Muscle layer of duodenum (tissue), 2 donors: ENCODE data around the gene AOX1.
"Not testable (repeated sequence)": the region's sequence is repeated elsewhere in the genome, so short reads cannot be mapped to it uniquely, and the experiment has no call there.

Source experiments
- H3K27ac ChIP-seq: one replicate; pipeline ENCODE4 v1.7.0; 2013; ENCODE audit warnings: mild to moderate bottlenecking, low read length
- H3K27me3 ChIP-seq: one replicate; pipeline ENCODE4 v1.7.0; 2013; ENCODE audit warnings: low read depth, mild to moderate bottlenecking, control low read depth, low read length
- H3K36me3 ChIP-seq, 2 donors: one replicate each; pipeline ENCODE4 v1.7.0; 2013; ENCODE audit warnings: low read length in 2 of 2, control low read depth in 1 of 2, mild to moderate bottlenecking in 1 of 2; ENCODE audit not compliant: insufficient read depth in 2 of 2, control insufficient read depth in 1 of 2
- H3K4me1 ChIP-seq, 2 donors: one replicate each; pipeline ENCODE4 v1.7.0; 2013; ENCODE audit warnings: low read length in 2 of 2, mild to moderate bottlenecking in 2 of 2, control low read depth in 1 of 2, moderate library complexity in 1 of 2; ENCODE audit not compliant: insufficient read depth in 2 of 2, control insufficient read depth in 1 of 2
- H3K4me3 ChIP-seq, 2 donors: one replicate each; pipeline ENCODE4 v1.7.0; 2013; ENCODE audit warnings: low read length in 2 of 2, low read depth in 1 of 2, mild to moderate bottlenecking in 1 of 2
- H3K9me3 ChIP-seq, 2 donors: one replicate each; pipeline ENCODE4 v1.7.0; 2013; ENCODE audit warnings: low read length in 2 of 2, control low read depth in 1 of 2, mild to moderate bottlenecking in 1 of 2; ENCODE audit not compliant: control insufficient read depth in 1 of 2
- donor health status: healthy.

Gene AOX1

DNA sequence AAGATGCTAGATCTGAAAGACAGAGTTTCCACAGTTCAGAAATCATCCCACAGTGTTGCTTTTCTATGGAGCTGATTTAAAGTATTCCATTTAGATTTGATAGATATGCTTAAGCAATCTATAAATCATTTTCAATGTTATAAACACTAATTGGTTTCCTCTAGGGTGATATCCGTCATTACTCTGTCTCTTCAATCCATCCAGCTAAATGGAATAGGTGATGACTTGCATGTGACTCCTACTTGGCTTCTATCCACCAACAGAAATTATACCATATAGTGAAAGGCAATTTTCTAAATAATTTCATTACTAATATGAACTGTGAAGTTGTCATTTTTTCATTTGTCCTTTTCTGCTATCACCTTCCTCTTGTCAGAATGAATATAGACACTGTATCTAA, 84.9 kb downstream of the AOX1 start:
- no peaks in the 10 kb centered on the region for H3K9me3 ChIP-seq
- H3K4me3 ChIP-seq: no peak overlapping the region
- peaks cover 0 to 3% of the 10 kb centered on the region in 2 donors for H3K4me1 ChIP-seq
- no peaks in the 10 kb centered on the region for H3K27me3 ChIP-seq
- no peak overlapping the region for H3K27ac ChIP-seq
- H3K36me3 ChIP-seq: no peaks in the 10 kb centered on the region

DNA sequence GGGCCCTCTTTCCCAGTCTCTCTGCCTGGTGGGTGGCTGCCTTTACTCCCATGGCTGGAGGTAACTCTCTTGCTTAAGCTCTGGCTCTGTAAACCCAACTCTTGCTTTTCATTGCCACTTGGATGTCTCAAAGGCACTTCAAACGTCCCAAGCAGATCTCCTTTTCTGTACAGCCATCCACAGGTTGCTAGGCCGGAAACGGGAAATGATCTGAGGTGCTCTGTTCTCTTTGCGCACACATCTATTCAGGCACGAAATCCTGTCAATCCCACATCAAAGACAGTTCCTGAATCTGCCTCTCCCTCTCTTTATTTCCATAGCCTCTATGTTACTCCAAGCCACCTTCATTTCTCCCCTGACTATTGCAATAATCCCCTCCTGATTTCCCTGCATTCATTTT, 87.4 kb downstream of the AOX1 start:
- Histone ChIP-seq H3K27me3 (no peaks in the 10 kb centered on the region), H3K4me3 (no peak overlapping the region), H3K27ac (no peak overlapping the region), H3K36me3 (no peaks in the 10 kb centered on the region), H3K9me3 (no peaks in the 10 kb centered on the region), H3K4me1 (peaks cover 0 to 11% of the 10 kb centered on the region in 2 donors)

DNA sequence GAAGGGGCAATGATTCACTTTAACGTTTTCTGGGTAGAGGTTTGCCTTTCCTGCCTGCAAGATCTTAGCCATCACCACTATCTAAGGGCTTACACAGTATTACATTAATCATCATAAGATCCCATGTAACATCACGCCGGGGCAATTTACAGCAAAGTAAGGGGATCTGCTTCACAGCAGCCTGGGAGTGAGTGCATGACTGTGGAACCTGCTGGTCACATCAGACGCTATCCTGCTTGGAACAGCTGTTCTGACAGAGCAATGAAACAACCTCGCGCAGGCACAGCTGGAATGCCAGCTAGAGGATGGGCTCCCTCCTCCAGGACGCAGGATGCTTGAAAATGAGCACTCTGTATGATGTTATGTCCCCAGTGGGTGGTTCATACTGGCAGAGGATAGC, 89.0 kb downstream of the AOX1 start:
- no peak overlapping the region for H3K27ac ChIP-seq

DNA sequence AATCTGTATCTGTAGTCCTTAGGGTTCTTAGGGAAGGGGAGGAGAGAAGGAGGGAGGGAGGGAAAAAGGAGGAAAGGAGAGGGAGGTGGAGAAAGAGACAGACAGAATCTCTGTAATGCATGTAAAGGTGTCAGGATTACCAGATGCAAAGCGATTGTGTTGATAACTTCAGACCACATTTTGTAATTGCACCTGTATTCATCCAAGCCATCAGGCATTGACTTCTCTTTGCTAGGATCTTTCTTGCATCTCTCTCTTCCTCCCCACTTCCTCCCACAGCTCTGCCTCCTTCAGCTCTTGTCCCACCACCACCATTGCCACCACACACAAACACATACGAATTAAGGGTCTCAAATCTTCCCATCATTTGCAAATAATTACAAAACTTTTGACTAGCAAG, 91.4 kb downstream of the AOX1 start:
- no peak overlapping the region for H3K4me3 ChIP-seq
- no peaks in the 10 kb centered on the region for H3K9me3 ChIP-seq
- peaks cover 0 to 12% of the 10 kb centered on the region in 2 donors for H3K4me1 ChIP-seq
- no peaks in the 10 kb centered on the region for H3K36me3 ChIP-seq
- no peak overlapping the region for H3K27ac ChIP-seq
- H3K27me3 ChIP-seq: no peaks in the 10 kb centered on the region

More for the DNA sequence above, 89.0 kb downstream of the AOX1 start:
- H3K4me3 ChIP-seq: no peak overlapping the region
- H3K9me3 ChIP-seq: no peaks in the 10 kb centered on the region
- H3K36me3 ChIP-seq: no peaks in the 10 kb centered on the region
- H3K4me1 ChIP-seq: peaks cover 0 to 12% of the 10 kb centered on the region in 2 donors
- no peaks in the 10 kb centered on the region for H3K27me3 ChIP-seq

DNA sequence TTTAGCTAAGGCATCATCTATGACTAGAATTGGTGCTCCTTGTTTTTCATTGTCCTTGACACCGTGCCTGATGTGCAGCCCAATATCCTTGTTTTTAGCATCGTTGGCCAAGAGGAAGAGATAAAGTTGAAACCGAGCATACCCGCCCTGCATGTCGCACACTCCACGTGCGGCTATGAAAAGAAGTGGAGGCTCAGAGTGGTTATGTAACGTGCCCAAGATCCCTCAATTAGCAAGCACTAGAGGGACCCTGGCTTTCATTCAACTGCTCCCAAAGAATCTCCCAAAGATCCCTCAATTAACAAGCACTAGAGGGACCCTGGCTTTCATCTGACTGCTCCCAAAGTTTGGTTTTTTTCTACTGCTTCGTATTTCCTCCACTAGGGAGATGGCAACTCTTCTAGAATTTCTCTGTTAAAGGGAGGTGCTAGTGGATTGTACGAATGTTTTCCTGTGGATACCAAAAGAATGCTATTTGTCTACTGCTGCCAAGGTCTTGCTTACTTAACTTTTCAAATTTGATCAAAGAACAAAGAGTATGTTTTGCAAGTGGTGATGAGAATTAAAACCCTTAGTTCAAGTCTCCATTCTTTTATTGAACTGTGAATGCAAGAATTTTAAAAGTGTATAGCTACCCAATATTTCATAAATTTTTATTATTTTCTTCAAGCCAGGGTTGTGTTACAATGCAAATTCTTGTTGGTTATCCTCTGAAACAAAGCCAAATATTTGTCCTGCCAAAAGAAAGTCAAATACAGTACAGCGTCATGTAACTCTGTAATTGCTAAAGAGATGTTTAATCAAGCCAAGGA, 92.1 kb downstream of the AOX1 start:
- H3K4me3 ChIP-seq: no peak overlapping the region
- H3K36me3 ChIP-seq: no peaks in the 10 kb centered on the region
- H3K9me3 ChIP-seq: no peaks in the 10 kb centered on the region
- peaks cover 0 to 12% of the 10 kb centered on the region in 2 donors for H3K4me1 ChIP-seq
- no peak overlapping the region for H3K27ac ChIP-seq
- H3K27me3 ChIP-seq: no peaks in the 10 kb centered on the region

DNA sequence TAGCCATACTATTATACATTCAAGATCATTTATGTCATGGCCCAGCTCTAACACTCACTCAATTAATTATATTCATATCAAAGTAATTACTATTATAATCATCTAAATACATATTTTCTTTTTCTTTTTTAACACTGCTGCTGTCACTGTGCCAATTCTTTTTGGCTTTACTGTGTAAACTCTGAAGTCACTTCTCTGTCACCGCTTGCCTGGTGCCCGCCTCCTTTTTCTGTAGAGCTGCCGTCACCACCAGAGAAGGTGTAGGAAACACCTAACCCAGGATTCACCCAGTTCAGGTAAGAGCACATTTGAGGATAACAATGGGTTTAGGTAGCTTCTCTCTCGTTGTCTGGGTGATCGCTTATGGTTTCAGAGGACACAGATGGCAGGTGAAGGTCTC, 93.3 kb downstream of the AOX1 start:
- no peaks in the 10 kb centered on the region for H3K27me3 ChIP-seq
- no peak overlapping the region for H3K4me3 ChIP-seq
- H3K27ac ChIP-seq: no peak overlapping the region
- H3K36me3 ChIP-seq: no peaks in the 10 kb centered on the region
- H3K4me1 ChIP-seq: peaks cover 0 to 12% of the 10 kb centered on the region in 2 donors
- no peaks in the 10 kb centered on the region for H3K9me3 ChIP-seq

DNA sequence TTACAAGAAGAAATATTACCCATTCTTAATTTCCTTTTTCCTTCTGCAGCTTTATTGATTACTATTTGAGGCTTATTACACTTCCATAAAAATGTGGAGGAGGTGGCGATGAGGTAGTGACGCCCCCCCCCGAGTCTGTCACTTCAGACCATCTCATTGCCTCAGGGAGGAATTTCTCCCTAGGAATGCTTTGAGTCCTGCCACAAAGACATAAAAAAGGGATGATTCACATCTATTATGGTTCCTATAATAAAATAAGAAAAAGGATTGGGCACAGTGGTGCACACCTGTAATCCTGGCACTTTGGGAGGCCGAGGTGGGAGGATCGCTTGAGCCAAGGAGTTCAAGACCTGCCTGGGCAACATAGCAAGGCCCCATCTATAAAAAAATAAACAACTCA, 93.7 kb downstream of the AOX1 start:
- H3K27me3 ChIP-seq: no peaks in the 10 kb centered on the region
- no peaks in the 10 kb centered on the region for H3K36me3 ChIP-seq
- H3K4me3 ChIP-seq: no peak overlapping the region
- H3K4me1 ChIP-seq: peaks cover 0 to 12% of the 10 kb centered on the region in 2 donors
- H3K9me3 ChIP-seq: no peaks in the 10 kb centered on the region
- no peak overlapping the region for H3K27ac ChIP-seq

DNA sequence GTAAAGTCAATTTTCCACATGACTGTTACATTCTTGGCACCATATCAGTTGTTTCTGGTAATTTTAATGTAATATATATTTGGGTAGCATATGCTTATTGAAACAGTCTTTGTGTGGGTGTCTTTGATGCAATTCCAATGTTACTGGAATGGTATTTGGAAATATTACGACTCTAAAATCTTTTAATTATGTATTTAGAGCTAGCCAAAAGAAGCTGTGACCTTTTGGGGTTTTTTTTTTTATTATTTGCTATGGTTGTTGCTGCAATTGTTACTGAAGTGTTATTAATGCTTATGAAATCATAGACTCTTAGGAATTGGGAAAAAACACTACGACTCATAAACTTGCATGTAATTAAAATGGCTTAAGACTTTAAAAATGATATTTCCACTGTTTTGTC, 95.9 kb downstream of the AOX1 start:
- Histone ChIP-seq H3K36me3 (no peaks in the 10 kb centered on the region), H3K4me3 (no peak overlapping the region), H3K9me3 (peaks cover 0 to 2% of the 10 kb centered on the region in 2 donors), H3K27ac (no peak overlapping the region), H3K27me3 (no peaks in the 10 kb centered on the region), H3K4me1 (peaks cover 0 to 9% of the 10 kb centered on the region in 2 donors)

DNA sequence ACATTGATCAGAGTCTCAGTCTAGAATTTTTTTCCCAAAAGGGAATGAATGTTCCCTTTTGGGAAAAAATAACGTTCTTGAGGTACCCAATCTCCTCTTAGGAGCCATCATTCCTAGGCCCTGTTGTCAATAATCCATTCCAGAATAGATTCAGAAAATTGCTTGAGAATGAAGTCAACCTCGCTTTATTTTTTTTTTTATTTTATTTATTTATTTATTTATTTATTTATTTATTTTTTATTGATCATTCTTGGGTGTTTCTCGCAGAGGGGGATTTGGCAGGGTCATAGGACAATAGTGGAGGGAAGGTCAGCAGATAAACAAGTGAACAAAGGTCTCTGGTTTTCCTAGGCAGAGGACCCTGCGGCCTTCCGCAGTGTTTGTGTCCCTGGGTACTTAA, 96.6 kb downstream of the AOX1 start:
- H3K27ac ChIP-seq, H3K36me3 ChIP-seq: not testable (repeated sequence)

DNA sequence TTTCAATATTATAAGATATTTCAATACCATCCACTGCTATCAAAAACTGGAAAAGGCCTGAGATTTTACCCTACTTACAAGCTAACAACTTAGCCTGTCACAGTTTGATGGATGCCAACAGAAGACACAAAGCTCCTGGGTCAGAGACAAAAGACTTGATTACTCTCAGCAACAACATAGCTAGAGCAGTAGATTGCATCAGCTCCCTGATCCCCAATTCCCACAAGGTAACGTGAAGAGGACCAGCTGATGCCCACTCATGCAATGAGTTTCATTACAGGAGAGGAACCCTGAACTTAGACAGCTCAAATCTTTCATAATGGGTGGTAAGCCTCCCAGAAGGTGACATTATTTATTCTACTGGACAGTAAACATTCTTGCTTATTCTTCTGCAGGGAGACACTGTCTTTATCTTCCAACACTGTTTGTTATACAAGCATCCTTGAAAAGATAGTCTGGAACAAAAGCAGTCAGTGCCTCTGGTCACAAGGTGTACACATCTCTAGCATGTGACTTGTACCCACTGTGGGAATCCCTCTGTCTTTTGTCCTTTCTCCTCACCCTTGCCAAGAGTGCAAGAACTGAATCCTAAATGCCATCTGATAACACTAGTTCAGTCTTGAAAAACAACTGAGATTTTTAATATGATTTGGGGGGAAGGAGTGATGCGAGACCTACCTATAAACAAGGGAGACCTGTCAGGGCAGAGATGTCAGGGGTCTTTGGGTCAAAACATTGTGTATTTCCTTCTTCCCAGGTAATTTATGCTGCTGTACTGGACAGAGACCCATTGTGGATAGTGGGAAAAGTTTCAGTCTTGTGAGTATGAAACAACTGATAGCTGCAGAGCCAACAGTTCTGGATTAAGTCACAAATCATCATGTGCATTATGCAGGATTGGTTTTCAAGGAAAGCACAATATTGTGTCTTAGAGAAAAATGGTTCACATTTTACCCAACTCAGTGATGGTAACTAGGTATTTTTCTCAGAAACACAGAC, 102.4 kb downstream of the AOX1 start:
- Histone ChIP-seq H3K36me3 (no peaks in the 10 kb centered on the region), H3K4me3 (no peak overlapping the region), H3K27ac (no peak overlapping the region), H3K4me1 (no peaks in the 10 kb centered on the region), H3K27me3 (no peaks in the 10 kb centered on the region), H3K9me3 (peaks cover 0 to 2% of the 10 kb centered on the region in 2 donors)

More for the DNA sequence above, 96.6 kb downstream of the AOX1 start:
- not testable (repeated sequence) for H3K27me3 ChIP-seq, H3K4me1 ChIP-seq, H3K9me3 ChIP-seq
- peak overlapping the region in 1 of 2 donors; percentile 12 for H3K4me3 ChIP-seq

DNA sequence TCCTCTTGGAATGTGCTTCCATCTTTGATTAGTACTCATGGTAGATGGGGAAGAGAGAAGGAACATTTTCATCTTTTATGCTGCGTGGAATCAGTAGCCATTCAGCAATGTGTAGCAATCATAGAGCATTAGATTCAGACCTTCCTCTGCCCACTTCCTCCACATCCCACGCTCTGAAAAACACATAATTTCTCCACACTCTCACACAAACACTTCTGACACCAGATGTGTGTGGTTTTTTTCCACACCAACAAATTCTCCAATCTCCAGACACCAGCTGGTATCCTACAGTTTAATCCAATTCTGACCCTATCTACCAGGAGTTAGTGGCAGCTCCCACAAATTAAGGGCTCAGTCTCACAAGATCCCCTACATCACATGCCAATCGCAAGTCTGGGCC, 103.3 kb downstream of the AOX1 start:
- Histone ChIP-seq H3K27ac (no peak overlapping the region), H3K4me1 (no peaks in the 10 kb centered on the region), H3K4me3 (no peak overlapping the region), H3K9me3 (peaks cover 0 to 2% of the 10 kb centered on the region in 2 donors), H3K27me3 (no peaks in the 10 kb centered on the region), H3K36me3 (no peaks in the 10 kb centered on the region)
